Endothelial cell of umbilical vein (primary cell): ENCODE data around the gene KAT2B. TPM values are rescaled to one million over a fixed set of nuclear protein-coding genes. Genes with fewer than 3 reads are reported as not detected.

Experiments
- BruUV-seq: library from RNA; stranded (reverse); fragments of 400-500 nt; replicated peaks from 2 replicates; lab custom pipeline; 2021; lab: Mats Ljungman, UMichigan
- CTCF ChIA-PET: fragments of 300-600, 350-600 bp; sonication (Branson Sonifier 250); formaldehyde crosslinking; loops from one replicate; lab custom pipeline; 2021; ENCODE audit warnings: antibody characterized with exemption, inconsistent platforms; lab: Charles Lee
- POLR2A ChIA-PET: fragments of 300-600, 350-600 bp; sonication (Branson Sonifier 250); formaldehyde crosslinking; loops from one replicate; lab custom pipeline; 2021; ENCODE audit warnings: antibody characterized with exemption, inconsistent platforms; lab: Charles Lee
- DNase-seq: peaks from one replicate; pipeline ENCODE4 v3.0.0-alpha.2; 2011; ENCODE audit warnings: low read depth, low spot score
- FAIRE-seq: peaks from 2 replicates; lab custom pipeline; 2011; peaks lifted over from hg19 to GRCh38; lab: Jason Lieb, UNC
- H2AFZ ChIP-seq: 2 replicates; pipeline ENCODE4 v1.6.0; 2012; ENCODE audit warnings: low read depth, low read length, control low read depth, inconsistent platforms
- H3K27ac ChIP-seq: 2 replicates; pipeline ENCODE4 v1.5.1; 2011; ENCODE audit warnings: low read depth, mild to moderate bottlenecking, control low read depth, low read length, moderate library complexity; ENCODE audit not compliant: insufficient read depth
- H3K27me3 ChIP-seq, 2 experiments: 2 replicates each; pipeline versions ENCODE4 v1.6.0 to v1.6.1; 2011; ENCODE audit warnings: low read length in 2 of 2, mixed read lengths in 1 of 2; ENCODE audit not compliant: control insufficient read depth in 2 of 2, insufficient read depth in 2 of 2
- H3K36me3 ChIP-seq, 2 experiments: 2 replicates in 1 of 2; 3 replicates in 1 of 2; pipeline ENCODE4 v1.5.1; 2011; ENCODE audit warnings: low read length in 2 of 2, mild to moderate bottlenecking in 1 of 2, moderate library complexity in 1 of 2; ENCODE audit not compliant: control insufficient read depth in 2 of 2, insufficient read depth in 2 of 2; ENCODE audit errors: extremely low read depth in 1 of 2
- H3K4me1 ChIP-seq: 3 replicates; pipeline ENCODE4 v1.5.1; 2011; ENCODE audit warnings: mild to moderate bottlenecking, low read length; ENCODE audit not compliant: control insufficient read depth, insufficient read depth; ENCODE audit errors: extremely low read depth
- H3K4me2 ChIP-seq: 2 replicates; pipeline ENCODE4 v1.6.1; 2011; ENCODE audit warnings: low read length, control low read depth, mixed read lengths; ENCODE audit not compliant: insufficient read depth
- H3K4me3 ChIP-seq, 3 experiments: fragments of 200-600 bp in 1 of 3; sonication (generic), shearing (Covaris generic) in 1 of 3; replicated peaks in 1 of 3; 2 replicates each; pipeline ENCODE4 v1.5.1; 2011 to 2016; ENCODE audit warnings: control low read depth in 3 of 3, low read length in 3 of 3, mild to moderate bottlenecking in 2 of 3, inconsistent platforms in 1 of 3, low read depth in 1 of 3, moderate library complexity in 1 of 3; ENCODE audit not compliant: insufficient read depth in 1 of 3
- H3K79me2 ChIP-seq: 2 replicates; pipeline ENCODE4 v1.6.0; 2012; ENCODE audit warnings: low read length, inconsistent platforms; ENCODE audit not compliant: control insufficient read depth, insufficient read depth
- H3K9ac ChIP-seq: replicated peaks from 2 replicates; pipeline ENCODE3; 2011; ENCODE audit warnings: low read length, control low read depth; ENCODE audit not compliant: insufficient read depth; ENCODE audit errors: extremely low read depth
- H3K9me1 ChIP-seq: replicated peaks from 3 replicates; pipeline ENCODE4 v1.6.0; 2011; ENCODE audit warnings: mild to moderate bottlenecking, low read length; ENCODE audit not compliant: control insufficient read depth, insufficient read depth; ENCODE audit errors: extremely low read depth
- H3K9me3 ChIP-seq: replicated peaks from 2 replicates; pipeline ENCODE4 v1.5.1; 2012; ENCODE audit warnings: low read length, inconsistent platforms; ENCODE audit not compliant: control insufficient read depth, insufficient read depth
- H4K20me1 ChIP-seq: replicated peaks from 2 replicates; pipeline ENCODE3; 2011; ENCODE audit warnings: mild to moderate bottlenecking, low read length; ENCODE audit not compliant: control insufficient read depth, insufficient read depth; ENCODE audit errors: extremely low read depth
- EZH2 ChIP-seq: IDR thresholded peaks from 2 replicates; pipeline ENCODE4 v1.6.1; 2012; ENCODE audit warnings: borderline replicate concordance, low read depth, mild to moderate bottlenecking, moderate library complexity, low read length, inconsistent platforms; ENCODE audit not compliant: severe bottlenecking
- FOS ChIP-seq: IDR thresholded peaks from 2 replicates; pipeline ENCODE4 v1.6.1; 2011; ENCODE audit warnings: mild to moderate bottlenecking, low read length, moderate library complexity, borderline replicate concordance; ENCODE audit not compliant: insufficient read depth
- GATA2 ChIP-seq: IDR thresholded peaks from 2 replicates; pipeline ENCODE4 v1.7.0; 2011; ENCODE audit warnings: low read depth, mild to moderate bottlenecking, moderate library complexity, mixed read lengths, low read length; ENCODE audit not compliant: insufficient read length, insufficient read depth
- JUN ChIP-seq: IDR thresholded peaks from 2 replicates; pipeline ENCODE4 v1.6.1; 2011; ENCODE audit warnings: borderline replicate concordance, low read depth; ENCODE audit not compliant: insufficient read length, insufficient read depth
- POLR2A ChIP-seq: IDR thresholded peaks from 2 replicates; pipeline ENCODE4 v1.6.1; 2012; ENCODE audit warnings: low read depth, mild to moderate bottlenecking, control low read depth, low read length
- POLR2AphosphoS5 ChIP-seq: IDR thresholded peaks from 2 replicates; pipeline ENCODE4 v1.6.1; 2012; ENCODE audit warnings: low read depth, mild to moderate bottlenecking, control low read depth, low read length, moderate library complexity; ENCODE audit not compliant: insufficient read depth
- dilution Hi-C: fragments of 300-500 bp; cut with MboI; formaldehyde crosslinking; loops from one replicate; pipeline ENCODE4 v1.15.0; 2019; ENCODE audit warnings: low sequenced_read_pairs; ENCODE audit not compliant: extremely low pct_ligation_motif_present
- intact Hi-C: fragments of 100-400 bp; cut with micrococcal nuclease; formaldehyde crosslinking; loops from one replicate; pipeline ENCODE4 v1.10.0; 2022
- polyA plus RNA-seq, 4 experiments: library from polyadenylated mRNA; depleted of rRNA in 3 of 4; stranded (reverse) in 3 of 4; unstranded in 1 of 4; fragments of >200 nt; gene quantifications; 2 replicates each; pipeline versions ENCODE4 v1.2.1 to v1.2.3, GENCODE V29; 2011 to 2012; ENCODE audit warnings: missing spikeins in 1 of 4
- total RNA-seq: library from RNA; stranded (reverse); gene quantifications from 2 replicates; pipeline ENCODE4 v1.2.3, GENCODE V29; 2021

KAT2B gene
- total and polyA plus RNA-seq, 2 donors (not counting 3 experiments of a cell fraction or from before 2014, with no cell fraction given) = 2.6 to 11.0 TPM

GRCh38 chr3:20054549-20054987 lies 14.3 kb downstream of the KAT2B start:
- Histone ChIP-seq H3K4me3 (no peak overlapping the region), H3K27ac (no peak overlapping the region), H2AFZ (no peak overlapping the region), H3K4me1 (peaks cover 33% of the 10 kb centered on the region), H3K9ac (no peak overlapping the region), H3K79me2 (no peaks in the 10 kb centered on the region), H3K9me1 (no peaks in the 10 kb centered on the region), H4K20me1 (no peaks in the 10 kb centered on the region), H3K27me3 (no peaks in the 10 kb centered on the region), H3K4me2 (no peak overlapping the region), H3K9me3 (no peaks in the 10 kb centered on the region), H3K36me3 (no peaks in the 10 kb centered on the region)
- no TSS peak for BruUV-seq
- FAIRE-seq (no peak), DNase-seq (peak; percentile 79)
- dilution Hi-C loops = no loop called here
- intact Hi-C loops = loop anchor here (1.0 kb wide), 1 partner anchor 13 kb away; no protein-coding TSS in a partner anchor
- TF ChIP-seq GATA2 (no peak), POLR2AphosphoS5 (peak; percentile 35), FOS (peak; percentile 86), JUN (peak; percentile 79), EZH2 (no peak)
- POLR2A ChIA-PET = no interaction called here
- CTCF ChIA-PET = no interaction called here

GRCh38 chr3:20055020-20055775 lies 15.0 kb downstream of the KAT2B start:
- H3K27me3 ChIP-seq = no peaks in the 10 kb centered on the region
- ChIA-PET POLR2A (no interaction called here), CTCF (no interaction called here)
- H3K9ac ChIP-seq = no peak overlapping the region
- H4K20me1 ChIP-seq = no peaks in the 10 kb centered on the region
- no TSS peak for BruUV-seq
- H3K9me1 ChIP-seq = no peaks in the 10 kb centered on the region
- H3K4me2 ChIP-seq = peak overlapping the region; percentile 19
- H3K27ac ChIP-seq = no peak overlapping the region
- no peaks in the 10 kb centered on the region for H3K36me3 ChIP-seq
- no peaks in the 10 kb centered on the region for H3K9me3 ChIP-seq
- no peak overlapping the region for H2AFZ ChIP-seq
- peaks cover 33% of the 10 kb centered on the region for H3K4me1 ChIP-seq
- DNase-seq (peak; percentile 40), FAIRE-seq (no peak)
- dilution Hi-C loops = no loop called here
- intact Hi-C loops = no loop called here
- H3K79me2 ChIP-seq = no peaks in the 10 kb centered on the region
- no peak overlapping the region for H3K4me3 ChIP-seq
- no peak for TF ChIP-seq POLR2A
- TF ChIP-seq POLR2AphosphoS5 = peak; percentile 8
